Measurements from ENCODE around the gene RASSF10.

DNA sequence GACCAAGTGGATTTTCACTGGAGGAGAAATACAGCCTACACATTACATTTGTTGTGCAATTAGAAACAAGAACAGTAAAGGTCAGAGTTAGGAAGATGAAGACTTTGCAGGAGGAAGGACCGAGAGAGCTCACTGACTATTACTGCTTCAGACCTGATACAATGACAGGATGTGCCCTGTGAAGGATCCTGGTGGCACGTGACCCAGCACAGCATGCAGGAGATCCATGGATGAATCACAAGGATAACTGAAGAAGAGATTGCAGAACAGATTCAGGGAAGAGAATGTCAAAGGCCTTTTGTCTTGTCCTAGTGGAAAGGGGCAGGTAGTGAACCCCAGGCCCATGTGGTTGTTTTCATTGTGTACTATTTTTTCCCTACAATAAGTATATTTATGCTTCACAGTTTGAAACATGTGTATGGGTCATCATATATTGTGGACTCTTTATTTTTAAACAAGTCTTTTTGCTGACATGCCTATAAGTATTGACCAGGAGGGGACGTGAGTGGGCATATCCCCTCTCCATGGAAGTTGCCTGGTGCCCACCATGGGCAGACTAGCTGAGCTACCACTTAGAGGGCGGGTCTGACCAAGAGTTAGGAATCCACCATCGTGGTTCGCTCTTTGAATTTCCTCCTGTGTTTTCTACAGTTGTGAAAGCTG, 44.3 kb downstream of the RASSF10 start:
- no peak for TF ChIP-seq CTCF (IDR thresholded peaks at IDR 0.05; ENCODE audit: insufficient read depth, low read depth, low read length)
- TF ChIP-seq EZH2 (IDR thresholded peaks at IDR 0.05; ENCODE audit: insufficient read depth, low read length) = no peak
